Inferior parietal cortex (tissue), 1 donor: ENCODE results near the gene NFAM1.

ENCODE experiments used
- DNase-seq: peaks from one replicate; pipeline ENCODE4 v3.0.0-alpha.2; 2016; ENCODE audit errors: extremely low spot score

Gene NFAM1

GRCh38 chr22:42439821-42440674, 7.8 kb upstream of the NFAM1 start:
- no peak for DNase-seq

GRCh38 chr22:42439021-42439567, 6.9 kb upstream of the NFAM1 start:
- DNase-seq, result no peak

DNA sequence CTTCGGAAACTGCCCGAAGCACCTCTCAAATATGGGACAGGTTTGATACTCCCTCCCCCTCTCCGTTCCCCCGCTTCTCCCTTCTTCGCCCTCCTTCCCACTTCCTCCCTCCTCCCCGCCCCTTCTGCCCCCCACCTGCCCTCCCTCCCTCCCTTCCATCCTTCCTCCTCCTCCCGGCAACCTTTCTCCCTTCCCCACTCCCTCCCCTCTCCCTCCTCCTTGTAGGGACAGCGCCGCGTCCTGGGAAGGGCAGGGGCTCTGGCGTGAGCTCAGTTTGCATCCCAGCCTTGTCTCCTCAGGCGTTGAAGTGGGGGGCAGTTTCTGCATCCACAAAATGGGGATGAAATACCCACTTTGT, 6.1 kb upstream of the NFAM1 start:
- no peak for DNase-seq

- peak; percentile 80 for DNase-seq
These were observed 5.5 kb upstream of the NFAM1 start for GRCh38 chr22:42437488-42438292.

GRCh38 chr22:42436404-42436803, 4.2 kb upstream of the NFAM1 start:
- DNase-seq, result no peak

- no peak for DNase-seq
These were observed 2.7 kb upstream of the NFAM1 start for GRCh38 chr22:42434748-42435425.

GRCh38 chr22:42433754-42434682, 1.8 kb upstream of the NFAM1 start:
- no peak for DNase-seq

- DNase-seq, result no peak
These were observed 615 bp upstream of the NFAM1 start for GRCh38 chr22:42432818-42433217.

GRCh38 chr22:42431401-42432019, 693 bp downstream of the NFAM1 start:
- no peak for DNase-seq

- DNase-seq, result no peak
These were observed 1.6 kb downstream of the NFAM1 start for GRCh38 chr22:42430528-42431125.

DNA sequence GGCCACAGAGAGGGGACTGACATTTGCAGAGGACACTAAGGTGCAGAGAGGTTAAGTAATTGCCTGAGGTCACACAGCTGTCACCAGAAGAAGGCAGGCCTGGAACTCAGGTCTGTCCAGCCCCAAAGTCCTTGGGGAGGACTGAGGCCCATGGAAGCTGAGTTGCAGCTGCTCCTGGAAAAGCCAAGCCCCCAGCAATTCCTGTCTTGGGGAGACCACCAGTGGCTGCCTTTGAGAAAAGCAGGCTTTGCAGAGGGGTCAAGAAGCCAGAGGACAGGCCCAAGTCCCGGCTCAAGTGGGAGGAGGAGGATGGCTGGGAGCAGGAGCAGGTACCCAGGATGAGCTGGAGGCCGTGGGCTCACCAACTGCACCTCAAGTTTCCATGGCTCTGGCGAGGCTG, 3.4 kb downstream of the NFAM1 start:
- DNase-seq, result no peak

DNA sequence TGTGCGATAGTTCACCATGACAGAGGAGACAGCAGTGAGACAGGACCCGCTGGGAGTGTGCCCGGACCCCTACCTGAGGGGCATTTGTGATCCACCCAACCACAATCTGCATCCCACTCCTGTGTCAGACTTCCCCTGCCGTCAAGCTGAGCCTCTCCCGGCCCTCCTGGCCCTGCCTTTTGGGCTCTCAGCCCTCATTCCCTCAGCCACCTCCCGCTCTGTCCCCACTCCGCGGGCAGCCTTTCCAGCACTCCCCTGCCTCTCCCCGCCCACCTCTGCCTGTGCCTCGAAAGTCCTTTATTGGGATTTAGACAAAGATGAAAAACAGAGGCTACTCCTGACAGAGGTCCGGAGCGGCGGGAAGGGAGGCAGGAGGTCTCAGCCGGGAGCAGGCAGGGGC, 4.2 kb downstream of the NFAM1 start:
- no peak for DNase-seq

DNA sequence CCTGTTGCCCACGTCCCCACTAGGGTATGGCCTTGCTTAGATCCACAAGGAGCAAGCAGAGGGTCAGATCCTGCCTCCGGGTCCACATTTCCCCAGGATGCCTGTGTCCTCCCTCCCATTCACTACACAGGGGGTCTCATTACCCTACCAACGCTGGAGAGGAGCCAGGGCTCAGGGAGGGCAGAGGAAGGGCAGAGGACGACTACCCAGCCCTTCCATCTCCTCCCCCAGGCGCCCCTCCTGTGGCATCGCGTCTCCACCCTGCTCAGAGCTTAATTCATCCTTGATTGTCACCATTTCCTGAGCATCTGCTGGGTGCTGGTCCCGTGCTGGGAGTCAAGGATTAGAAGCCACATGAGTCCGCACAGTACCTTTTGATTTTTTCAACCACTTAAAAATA, 5.0 kb downstream of the NFAM1 start:
- no peak for DNase-seq

- no peak for DNase-seq
These were observed 6.2 kb downstream of the NFAM1 start for GRCh38 chr22:42425989-42426355.

DNA sequence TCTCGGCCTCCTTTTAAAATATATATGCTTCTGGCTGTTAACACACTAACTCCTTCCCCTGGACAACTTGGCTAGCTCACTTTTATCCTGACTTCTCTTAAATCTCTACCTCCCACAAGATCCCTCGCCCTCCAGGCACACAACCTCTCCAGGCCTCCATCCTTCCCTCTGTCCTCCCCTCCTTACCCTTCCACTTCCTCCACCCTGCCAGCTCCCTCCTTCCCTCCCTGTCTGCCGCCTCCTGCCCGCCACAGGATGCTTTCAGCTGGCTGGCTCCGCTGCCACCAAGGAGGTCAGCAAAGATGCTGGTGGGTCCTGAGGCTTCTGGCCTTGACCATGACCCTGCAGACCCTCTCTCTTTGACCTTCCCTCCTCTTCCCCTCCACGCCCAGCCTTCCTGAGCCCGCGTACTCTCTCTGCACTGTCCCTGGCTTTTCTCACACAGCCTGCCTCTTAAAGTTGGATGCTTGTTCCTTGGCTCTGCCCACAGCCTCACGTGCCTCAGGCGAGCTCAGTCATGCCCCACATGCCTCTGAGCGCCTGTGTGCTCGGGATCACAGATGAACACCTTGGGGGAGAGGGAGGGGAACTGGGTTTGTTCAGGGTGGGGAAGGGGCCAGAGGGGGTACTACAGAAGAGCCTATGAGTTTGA, 6.7 kb downstream of the NFAM1 start:
- DNase-seq, result no peak

DNA sequence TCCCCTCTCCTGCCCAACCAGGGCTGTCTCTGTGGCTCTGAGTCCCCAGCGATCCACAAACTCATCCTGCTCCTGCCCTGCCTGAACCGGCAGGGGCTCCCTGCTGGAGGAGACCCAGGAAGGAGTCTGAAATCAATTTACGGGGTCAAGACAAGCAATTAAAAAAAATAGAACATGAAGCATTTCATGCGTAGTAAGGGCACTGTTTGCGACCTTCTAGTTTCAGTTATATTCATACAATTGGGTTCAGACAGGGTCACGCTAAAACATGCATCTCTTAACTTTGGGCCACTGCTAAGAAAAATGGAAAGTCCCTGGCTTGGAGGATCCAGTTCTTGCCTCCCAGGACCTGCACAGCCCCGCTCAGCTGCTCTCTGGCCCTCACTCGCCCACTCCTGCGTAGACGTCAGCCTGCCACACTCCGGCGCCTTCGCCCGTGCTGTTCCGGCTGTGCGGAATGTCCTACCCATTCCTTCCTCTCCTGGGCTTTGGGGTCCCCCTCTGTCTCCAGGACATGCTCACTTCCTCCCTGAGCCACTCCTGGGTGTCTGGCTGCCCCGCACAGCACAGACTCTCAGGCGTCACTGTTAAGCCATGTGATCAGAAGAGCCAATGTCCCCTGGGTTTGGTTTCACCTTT, 12.8 kb downstream of the NFAM1 start:
- DNase-seq, result no peak

- no peak for DNase-seq
These were observed 13.4 kb downstream of the NFAM1 start for GRCh38 chr22:42418811-42419242.

GRCh38 chr22:42417645-42418305, 14.4 kb downstream of the NFAM1 start:
- DNase-seq, result no peak
